ENCODE measurements around the gene RAB38. TPM values are rescaled to one million over a fixed set of nuclear protein-coding genes. Genes with fewer than 3 reads are reported as not detected.

The RAB38 gene
- 107 and 151 TPM in 2 replicates for total RNA-seq

DNA sequence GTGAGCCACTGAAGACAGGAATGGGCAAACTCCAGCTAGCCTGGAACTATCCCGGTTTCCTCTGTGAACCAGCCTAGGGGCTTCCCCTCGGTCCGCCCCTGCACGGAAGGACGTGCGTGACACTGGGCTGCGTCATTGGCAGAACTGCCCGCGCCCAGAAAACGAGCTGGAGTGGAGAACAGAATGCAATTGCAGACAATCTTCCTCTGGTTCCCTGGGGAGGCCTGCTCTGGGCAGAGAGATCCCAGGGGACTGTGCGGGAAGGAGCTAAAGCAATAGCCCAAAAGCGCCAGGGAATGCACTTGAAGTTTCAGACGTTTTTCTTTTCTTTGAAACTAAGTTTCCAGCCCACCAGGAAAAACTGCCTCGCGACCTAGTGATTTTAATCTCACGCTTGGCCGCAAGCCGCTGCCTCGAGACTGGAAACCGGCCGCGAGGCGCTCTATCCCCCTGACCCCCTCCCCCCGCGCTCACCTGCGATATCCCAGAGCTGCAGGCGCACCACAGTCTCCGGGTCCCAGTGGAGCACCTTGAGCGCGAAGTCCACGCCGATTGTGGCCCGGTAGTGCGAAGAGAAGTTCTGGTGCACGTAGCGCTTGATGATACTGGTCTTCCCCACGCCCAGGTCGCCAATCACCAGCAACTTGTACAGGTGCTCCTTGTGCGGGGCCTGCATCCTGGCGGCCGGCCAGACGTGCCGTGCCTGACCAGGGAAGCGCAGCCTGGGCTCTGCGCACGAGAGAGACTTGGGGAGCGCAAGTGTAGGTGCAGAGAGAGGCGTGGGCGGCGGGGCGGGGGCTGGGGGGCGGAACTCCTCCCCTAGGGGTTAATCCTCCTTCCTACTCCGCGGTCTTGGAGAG lies at the start of gene RAB38:
RAB38 (minus strand) TSS at position 735 of the 860 bp plus-strand sequence; CDS start at position 676, 59 bp downstream.

Other genes starting within 250 kb of the RAB38 start
- 596 and 712 TPM in 2 replicates for gene CTSC, start 162.3 kb upstream of the RAB38 start, total RNA-seq